Parathyroid adenoma (tissue), 2 donors: ENCODE measurements around the gene STK24.

Experiments
- H2AFZ ChIP-seq: fragments of 300-600 bp; sonication (generic); one replicate; pipeline ENCODE4 v1.7.0; 2017; ENCODE audit warnings: antibody characterized with exemption, mild to moderate bottlenecking
- H3K27ac ChIP-seq: fragments of 300-600 bp; sonication (generic); one replicate; pipeline ENCODE4 v1.7.0; 2017
- H3K27me3 ChIP-seq: fragments of 300-600 bp; sonication (generic); one replicate; pipeline ENCODE4 v1.7.0; 2017; ENCODE audit warnings: low read length; ENCODE audit not compliant: control insufficient read depth, insufficient read depth
- H3K36me3 ChIP-seq: fragments of 300-600 bp; sonication (generic); one replicate; pipeline ENCODE4 v1.7.0; 2017; ENCODE audit warnings: low read length; ENCODE audit not compliant: control insufficient read depth, insufficient read depth
- H3K4me1 ChIP-seq: fragments of 300-600 bp; sonication (generic); one replicate; pipeline ENCODE4 v1.7.0; 2017; ENCODE audit warnings: control low read depth
- H3K4me2 ChIP-seq: fragments of 300-600 bp; sonication (generic); one replicate; pipeline ENCODE4 v1.7.0; 2017; ENCODE audit warnings: low read length
- H3K4me3 ChIP-seq: fragments of 300-600 bp; sonication (generic); one replicate; pipeline ENCODE4 v1.7.0; 2017; ENCODE audit warnings: low read depth, low read length
- H3K79me2 ChIP-seq: fragments of 300-600 bp; sonication (generic); one replicate; pipeline ENCODE4 v1.7.0; 2017; ENCODE audit warnings: control low read depth
- H3K9ac ChIP-seq: fragments of 300-600 bp; sonication (generic); one replicate; pipeline ENCODE4 v1.7.0; 2017; ENCODE audit warnings: mild to moderate bottlenecking
- H3K9me3 ChIP-seq: fragments of 300-600 bp; sonication (generic); one replicate; pipeline ENCODE4 v1.7.0; 2017; ENCODE audit warnings: low read length; ENCODE audit not compliant: control insufficient read depth
- CTCF ChIP-seq: fragments of 300-600 bp; sonication (generic); IDR thresholded peaks from one replicate; pipeline ENCODE4 v1.7.0; 2017; ENCODE audit warnings: antibody characterized with exemption, mild to moderate bottlenecking
- donor health status: primary hyperparathyroidism.

Gene STK24

GRCh38 chr13:98530217-98530616 lies 46.7 kb downstream of the STK24 start:
- Histone ChIP-seq H3K9ac (no peak overlapping the region), H3K4me3 (no peak overlapping the region), H3K36me3 (no peaks in the 10 kb centered on the region), H3K79me2 (peaks cover 68% of the 10 kb centered on the region), H3K4me1 (no peaks in the 10 kb centered on the region), H3K27ac (no peak overlapping the region), H3K4me2 (no peak overlapping the region), H3K27me3 (no peaks in the 10 kb centered on the region), H3K9me3 (no peaks in the 10 kb centered on the region), H2AFZ (no peak overlapping the region)
- no peak for TF ChIP-seq CTCF

GRCh38 chr13:98529171-98529570 lies 47.7 kb downstream of the STK24 start:
- no peaks in the 10 kb centered on the region for H3K4me1 ChIP-seq
- no peak overlapping the region for H3K27ac ChIP-seq
- peaks cover 73% of the 10 kb centered on the region for H3K79me2 ChIP-seq
- H3K27me3 ChIP-seq, result no peaks in the 10 kb centered on the region
- no peak overlapping the region for H2AFZ ChIP-seq
- H3K9me3 ChIP-seq, result no peaks in the 10 kb centered on the region
- TF ChIP-seq CTCF, result no peak
- H3K36me3 ChIP-seq, result no peaks in the 10 kb centered on the region
- no peak overlapping the region for H3K4me3 ChIP-seq
- no peak overlapping the region for H3K4me2 ChIP-seq
- no peak overlapping the region for H3K9ac ChIP-seq

GRCh38 chr13:98528663-98529064 lies 48.2 kb downstream of the STK24 start:
- Histone ChIP-seq H3K9ac (no peak overlapping the region), H3K27me3 (no peaks in the 10 kb centered on the region), H3K4me1 (no peaks in the 10 kb centered on the region), H3K79me2 (peaks cover 72% of the 10 kb centered on the region), H3K4me3 (no peak overlapping the region), H3K27ac (no peak overlapping the region), H3K36me3 (no peaks in the 10 kb centered on the region), H3K4me2 (no peak overlapping the region), H2AFZ (no peak overlapping the region), H3K9me3 (no peaks in the 10 kb centered on the region)
- TF ChIP-seq CTCF, result no peak

- no peak for TF ChIP-seq CTCF
- Histone ChIP-seq H3K79me2 (peaks cover 76% of the 10 kb centered on the region), H3K27ac (no peak overlapping the region), H3K27me3 (no peaks in the 10 kb centered on the region), H2AFZ (no peak overlapping the region), H3K36me3 (no peaks in the 10 kb centered on the region), H3K4me3 (no peak overlapping the region), H3K4me2 (no peak overlapping the region), H3K9ac (no peak overlapping the region), H3K9me3 (no peaks in the 10 kb centered on the region), H3K4me1 (no peaks in the 10 kb centered on the region)
Measured at GRCh38 chr13:98527526-98527925, 49.4 kb downstream of the STK24 start.

- Histone ChIP-seq H3K4me2 (no peak overlapping the region), H3K79me2 (peaks cover 65% of the 10 kb centered on the region), H2AFZ (no peak overlapping the region), H3K27me3 (no peaks in the 10 kb centered on the region), H3K36me3 (no peaks in the 10 kb centered on the region), H3K27ac (no peak overlapping the region), H3K9ac (no peak overlapping the region), H3K4me1 (no peaks in the 10 kb centered on the region), H3K9me3 (no peaks in the 10 kb centered on the region), H3K4me3 (no peak overlapping the region)
- no peak for TF ChIP-seq CTCF
Measured at GRCh38 chr13:98526182-98526512, 50.8 kb downstream of the STK24 start.
